Omental fat pad (tissue), 4 donors: Measurements from ENCODE around the gene WNT9B. TPM values are rescaled to one million over a fixed set of nuclear protein-coding genes. Genes with fewer than 3 reads are reported as not detected.
"Not testable (repeated sequence)": the region's sequence is repeated elsewhere in the genome, so short reads cannot be mapped to it uniquely, and the experiment has no call there.

ENCODE experiments used
- ATAC-seq: fragments of 150-250 bp; one replicate; pipeline ENCODE4 v1.9.1; 2016; ENCODE audit warnings: mild to moderate bottlenecking, moderate library complexity; ENCODE audit not compliant: low FRiP score
- DNase-seq: peaks from one replicate; pipeline ENCODE4 v3.0.0-alpha.2; 2019; ENCODE audit warnings: low spot score
- total RNA-seq, 4 donors: library from RNA; depleted of rRNA; stranded (reverse); fragments of >200 nt; gene quantifications; one replicate each; pipeline ENCODE4 v1.1.0, GENCODE V29; 2016
- TF ChIP-seq, protein P1 (sequence below), 3 donors: fragments of 450-650 bp; IDR thresholded peaks; one replicate each; pipeline ENCODE4 v1.5.1; 2016 to 2017; ENCODE audit warnings: antibody characterized with exemption in 3 of 3, mild to moderate bottlenecking in 3 of 3, moderate library complexity in 2 of 3

The WNT9B gene
- total RNA-seq, 4 donors from 2014 or later = 0.36 to 1.9 (median 1.5) TPM; not detected in 1

DNA sequence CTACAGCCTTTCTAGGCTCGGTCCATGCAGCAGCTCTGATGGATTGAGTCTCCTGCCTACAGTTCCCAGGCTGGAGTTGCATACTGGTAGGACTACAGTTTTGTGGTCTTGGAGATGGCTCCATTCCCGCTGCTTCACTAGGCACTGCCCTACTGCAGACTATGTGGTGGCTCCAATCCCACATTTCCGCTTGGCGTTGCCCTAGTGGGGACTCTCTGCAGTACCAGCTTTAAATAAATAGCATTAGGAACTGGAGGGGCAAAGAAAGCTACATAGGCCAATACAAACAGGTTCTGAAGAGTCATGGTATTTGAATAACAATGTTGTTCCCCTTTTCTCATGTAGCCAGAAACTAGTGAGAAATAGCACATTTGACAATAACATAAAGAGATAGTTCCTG lies 66.1 kb downstream of the WNT9B start:
- no peak for ATAC-seq
- DNase-seq = no peak
- TF ChIP-seq, protein P1, sequence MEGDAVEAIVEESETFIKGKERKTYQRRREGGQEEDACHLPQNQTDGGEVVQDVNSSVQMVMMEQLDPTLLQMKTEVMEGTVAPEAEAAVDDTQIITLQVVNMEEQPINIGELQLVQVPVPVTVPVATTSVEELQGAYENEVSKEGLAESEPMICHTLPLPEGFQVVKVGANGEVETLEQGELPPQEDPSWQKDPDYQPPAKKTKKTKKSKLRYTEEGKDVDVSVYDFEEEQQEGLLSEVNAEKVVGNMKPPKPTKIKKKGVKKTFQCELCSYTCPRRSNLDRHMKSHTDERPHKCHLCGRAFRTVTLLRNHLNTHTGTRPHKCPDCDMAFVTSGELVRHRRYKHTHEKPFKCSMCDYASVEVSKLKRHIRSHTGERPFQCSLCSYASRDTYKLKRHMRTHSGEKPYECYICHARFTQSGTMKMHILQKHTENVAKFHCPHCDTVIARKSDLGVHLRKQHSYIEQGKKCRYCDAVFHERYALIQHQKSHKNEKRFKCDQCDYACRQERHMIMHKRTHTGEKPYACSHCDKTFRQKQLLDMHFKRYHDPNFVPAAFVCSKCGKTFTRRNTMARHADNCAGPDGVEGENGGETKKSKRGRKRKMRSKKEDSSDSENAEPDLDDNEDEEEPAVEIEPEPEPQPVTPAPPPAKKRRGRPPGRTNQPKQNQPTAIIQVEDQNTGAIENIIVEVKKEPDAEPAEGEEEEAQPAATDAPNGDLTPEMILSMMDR (IDR thresholded peaks at IDR 0.05) = no peak

DNA sequence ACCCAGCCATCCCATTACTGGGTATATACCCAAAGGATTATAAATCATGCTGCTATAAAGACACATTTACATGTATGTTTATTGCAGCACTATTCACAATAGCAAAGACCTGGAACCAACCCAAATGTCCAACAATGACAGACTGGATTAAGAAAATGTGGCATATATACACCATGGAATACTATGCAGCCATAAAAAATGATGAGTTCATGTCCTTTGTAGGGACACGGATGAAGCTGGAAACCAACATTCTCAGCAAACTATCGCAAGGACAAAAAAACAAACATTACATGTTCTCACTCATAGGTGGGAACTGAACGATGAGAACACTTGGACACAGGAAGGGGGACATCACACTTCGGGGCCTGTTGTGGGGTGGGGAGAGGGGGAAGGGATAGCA lies 70.6 kb downstream of the WNT9B start:
- DNase-seq, ATAC-seq: not testable (repeated sequence)

DNA sequence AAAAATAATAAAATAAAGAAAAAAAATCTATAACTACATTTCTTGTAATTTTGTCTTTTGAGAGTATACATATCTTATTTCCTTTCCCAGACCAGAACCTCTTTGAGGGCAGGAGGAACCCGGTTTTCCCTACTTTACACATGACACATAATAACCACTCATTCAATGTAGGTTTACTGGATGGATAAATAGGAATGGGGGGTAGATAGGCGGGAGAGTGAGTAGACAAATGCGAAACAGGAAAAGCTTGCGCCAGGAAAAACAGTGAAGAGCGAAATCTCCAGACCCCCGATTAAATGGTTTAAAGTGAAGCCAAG lies 71.1 kb downstream of the WNT9B start:
- TF ChIP-seq, protein P1 (IDR thresholded peaks at IDR 0.05) = no peak
- DNase-seq = no peak
- ATAC-seq = peak; percentile 33

DNA sequence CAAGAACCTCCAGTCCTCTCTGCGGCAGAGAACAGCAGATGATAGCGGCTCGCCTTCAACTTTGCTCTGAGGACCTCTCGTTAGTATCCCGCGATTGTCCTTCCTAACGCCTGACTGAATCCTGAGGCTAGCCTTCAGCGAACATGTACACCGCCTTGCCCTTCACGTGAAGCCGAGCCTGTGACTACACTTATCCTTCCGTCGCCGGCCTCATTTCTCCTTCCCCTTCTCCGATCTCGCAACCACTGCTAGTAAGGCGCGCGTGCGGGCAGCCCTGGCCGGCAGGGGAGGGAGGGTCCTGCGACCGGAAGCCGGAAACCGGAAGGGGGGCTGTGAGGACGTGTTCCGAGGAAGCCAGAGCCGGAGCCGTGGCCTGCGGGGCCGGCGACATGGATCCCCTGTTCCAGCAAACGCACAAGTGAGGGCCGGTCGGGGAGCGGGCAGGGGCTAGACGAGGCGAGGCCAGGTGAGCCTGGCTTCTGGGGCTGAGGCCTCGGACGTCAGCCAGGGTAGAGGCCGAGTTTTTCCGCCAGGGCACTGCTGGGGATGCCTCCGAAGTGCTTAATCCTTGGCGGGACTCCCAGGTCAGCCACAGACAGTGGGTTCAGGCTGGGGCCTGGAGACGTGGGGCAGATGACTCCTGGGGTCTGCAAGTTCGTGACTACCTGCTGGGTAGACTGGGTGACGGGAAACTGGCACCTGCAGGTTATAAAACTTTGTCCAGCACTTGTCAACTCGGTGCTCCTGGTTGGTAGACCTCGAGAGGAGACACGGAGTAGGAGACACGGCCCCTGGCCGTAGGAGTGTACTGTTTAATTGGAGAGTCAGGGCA lies 71.6 kb downstream of the WNT9B start, which contains the start of gene GOSR2:
TSS of gene GOSR2 (plus strand) at position 357 of the 832 bp plus-strand sequence. CDS start at position 390, 33 bp downstream.
- ATAC-seq = peak; percentile 99
- TF ChIP-seq, protein P1 (IDR thresholded peaks at IDR 0.05) = no peak
- peak; percentile 65 for DNase-seq

DNA sequence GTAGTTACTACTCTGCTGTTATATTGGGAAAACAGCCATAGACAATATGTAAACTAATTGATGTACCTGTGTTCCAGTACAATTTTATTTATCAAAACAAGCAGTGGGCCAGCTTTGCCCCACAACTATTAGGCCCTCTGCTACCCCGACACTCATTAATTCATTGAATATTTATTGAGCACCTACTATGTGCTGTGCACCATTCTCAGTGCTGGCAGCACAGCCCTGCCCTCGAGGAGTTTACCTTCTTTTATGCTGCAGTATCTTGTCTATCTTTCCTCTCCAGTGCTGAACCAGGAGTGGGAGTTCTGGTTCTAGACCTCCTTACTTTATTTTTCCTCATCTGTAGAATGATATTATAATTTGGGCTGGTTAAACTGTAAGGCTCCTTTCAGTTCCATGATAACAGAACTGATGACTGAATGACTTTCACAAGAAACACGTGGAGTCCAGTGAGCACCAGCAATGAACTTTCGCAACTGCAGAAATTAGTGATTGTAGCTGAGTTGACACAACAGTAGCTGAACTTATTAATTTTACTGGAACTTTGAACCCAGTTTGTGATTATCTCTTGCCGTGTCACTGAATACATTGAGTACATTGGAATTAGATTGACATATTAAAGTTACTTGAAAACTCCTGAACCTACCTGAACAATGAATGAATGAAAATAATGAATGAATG lies 73.9 kb downstream of the WNT9B start:
- ATAC-seq = no peak
- DNase-seq = no peak
- TF ChIP-seq, protein P1 (IDR thresholded peaks at IDR 0.05) = no peak

DNA sequence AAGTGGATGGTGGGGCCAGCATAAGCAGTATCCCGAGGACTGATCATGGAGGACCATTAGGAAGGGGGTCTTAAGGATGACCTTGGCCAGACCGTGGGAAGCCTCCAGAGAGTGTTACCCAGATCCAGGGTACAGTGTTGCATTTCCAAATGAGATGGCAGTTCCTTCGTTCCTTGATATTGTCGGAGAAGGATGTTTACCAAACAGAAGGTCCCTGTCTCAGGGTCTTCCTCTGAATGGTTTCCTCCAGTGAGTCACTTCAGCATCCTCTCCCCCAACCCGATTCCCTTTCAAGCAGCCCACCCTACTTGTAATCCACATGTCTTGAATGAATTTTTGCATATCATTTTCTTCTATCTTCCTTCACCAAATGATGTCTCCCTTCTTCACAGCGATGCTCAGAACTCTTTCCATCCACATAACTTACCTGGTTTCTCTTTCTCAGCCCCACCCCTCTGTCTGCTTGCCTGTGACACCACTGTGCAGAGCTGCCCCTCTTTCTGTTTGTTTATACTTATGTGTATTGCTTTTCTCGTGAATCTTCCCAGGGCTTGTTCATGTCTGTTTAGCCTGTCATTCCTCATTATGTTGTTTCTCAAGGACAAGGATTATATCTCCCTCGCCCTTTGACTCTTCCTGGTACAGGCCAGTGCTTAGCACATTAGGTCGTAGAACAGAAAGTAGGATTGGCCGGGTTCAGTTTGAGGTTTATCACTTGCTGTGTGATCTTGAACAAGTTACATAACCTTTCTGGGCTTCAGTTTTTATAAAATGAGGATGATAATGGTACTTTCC lies 77.3 kb downstream of the WNT9B start:
- TF ChIP-seq, protein P1 (IDR thresholded peaks at IDR 0.05) = no peak
- no peak for ATAC-seq
- DNase-seq = no peak

DNA sequence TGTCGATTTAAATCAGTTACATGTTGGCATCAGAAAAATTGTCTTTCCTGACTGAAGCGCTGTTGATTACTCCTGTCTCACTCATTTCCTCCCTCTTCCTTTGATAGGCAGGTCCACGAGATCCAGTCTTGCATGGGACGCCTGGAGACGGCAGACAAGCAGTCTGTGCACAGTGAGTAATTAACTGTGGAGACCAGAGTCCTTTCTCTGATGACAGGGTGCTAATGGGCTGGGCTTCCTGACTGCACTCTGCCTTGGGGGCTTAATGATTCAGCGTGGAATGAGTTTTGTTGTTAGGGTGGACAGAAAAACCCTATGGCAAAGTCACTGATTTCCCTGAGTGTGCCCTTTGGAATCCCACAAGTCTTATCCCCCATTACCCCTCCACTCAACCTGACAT lies 78.0 kb downstream of the WNT9B start:
- ATAC-seq = no peak

More for the DNA sequence above, 78.0 kb downstream of the WNT9B start:
- TF ChIP-seq, protein P1 (IDR thresholded peaks at IDR 0.05) = no peak
- no peak for DNase-seq
